Lower leg skin (tissue), 4 donors: Measurements from ENCODE around the gene TANK. TPM values are rescaled to one million over a fixed set of nuclear protein-coding genes. Genes with fewer than 3 reads are reported as not detected.

Source experiments
- DNase-seq, 2 donors: peaks; one replicate each; pipeline ENCODE4 v3.0.0-alpha.2; 2019; ENCODE audit warnings: low spot score in 2 of 2
- H3K4me3 ChIP-seq: fragments of 200-600 bp; sonication (generic); 2 replicates; pipeline ENCODE4 v1.5.1; 2017; ENCODE audit warnings: mild to moderate bottlenecking, low read depth; ENCODE audit not compliant: poor library complexity, severe bottlenecking
- CTCF ChIP-seq, 3 donors: fragments of 450-650 bp; IDR thresholded peaks; one replicate each; pipeline ENCODE4 v1.5.1; 2016; ENCODE audit warnings: antibody characterized with exemption in 3 of 3, mild to moderate bottlenecking in 3 of 3, moderate library complexity in 2 of 3
- POLR2A ChIP-seq, 2 donors: fragments of 450-650 bp; IDR thresholded peaks; one replicate each; pipeline ENCODE4 v1.6.1; 2016 to 2017; ENCODE audit warnings: antibody characterized with exemption in 2 of 2, mild to moderate bottlenecking in 1 of 2, moderate library complexity in 1 of 2
- WGBS, 2 donors: methylation state at CpG; one replicate each; pipeline ENCODE4 v1.1.5; 2018; 5-methylcytosine and 5-hydroxymethylcytosine counted together
- intact Hi-C: fragments of 100-400 bp; cut with DNase I; formaldehyde crosslinking; loops from one replicate; pipeline ENCODE4 v1.15.0; 2023; ENCODE audit warnings: low total_unique reads
- total RNA-seq, 4 donors: library from RNA; depleted of rRNA; stranded (reverse); fragments of >200 nt; gene quantifications; one replicate each; pipeline ENCODE4 v1.1.0, GENCODE V29; 2016

TANK gene
- 10 to 100 TPM; 81.6 to 89.8 (median 88.0) TPM for total RNA-seq

- WGBS, 2 donors: 0 to 1% methylated on average over 46 to 48 of the region's 50 CpGs
- peak within 1 kb of the TSS; percentile 97 for H3K4me3 ChIP-seq
- intact Hi-C loops: no loop called here
- TF ChIP-seq CTCF (IDR thresholded peaks at IDR 0.05) (peak in 1 of 3 donors; percentile 18), POLR2A (IDR thresholded peaks at IDR 0.05) (peak in 1 of 2 donors; percentile 93)
- peak; percentile 92 to 98 for DNase-seq
Observed at GRCh38 chr2:161160226-161161073, at the start of gene TANK. Gene TANK (plus strand): TSS chr2:161160428. CDS start chr2:161179663, 19,235 bp downstream.

GRCh38 chr2:161111531-161111930, 48.7 kb upstream of the TANK start:
- WGBS, 2 donors: 59 to 65% methylated on average over 2 of the region's 2 CpGs
- no peak overlapping the region for H3K4me3 ChIP-seq
- TF ChIP-seq CTCF (IDR thresholded peaks at IDR 0.05) (no peak), POLR2A (IDR thresholded peaks at IDR 0.05) (no peak)
- intact Hi-C loops: no loop called here
- no peak for DNase-seq

GRCh38 chr2:161112908-161113307, 47.3 kb upstream of the TANK start:
- TF ChIP-seq POLR2A (IDR thresholded peaks at IDR 0.05) (no peak), CTCF (IDR thresholded peaks at IDR 0.05) (no peak)
- H3K4me3 ChIP-seq: no peak overlapping the region
- intact Hi-C loops: no loop called here
- no peak for DNase-seq
- 74 to 76% methylated on average over 1 of the region's 1 CpG for WGBS, 2 donors

GRCh38 chr2:161113693-161114575, 46.3 kb upstream of the TANK start:
- H3K4me3 ChIP-seq: no peak overlapping the region
- TF ChIP-seq POLR2A (IDR thresholded peaks at IDR 0.05): no peak
- TF ChIP-seq CTCF (IDR thresholded peaks at IDR 0.05): no peak
- DNase-seq: no peak
- 95 to 96% methylated on average over 5 of the region's 5 CpGs for WGBS, 2 donors
- intact Hi-C loops: no loop called here

GRCh38 chr2:161115205-161115604, 45.0 kb upstream of the TANK start:
- WGBS, 2 donors: 87 to 95% methylated on average over 2 of the region's 2 CpGs
- TF ChIP-seq CTCF (IDR thresholded peaks at IDR 0.05): no peak
- no peak for TF ChIP-seq POLR2A (IDR thresholded peaks at IDR 0.05)
- intact Hi-C loops: no loop called here
- H3K4me3 ChIP-seq: no peak overlapping the region
- DNase-seq: no peak
